ENCODE measurements around the gene ADAMTSL4.

ADAMTSL4 gene

DNA sequence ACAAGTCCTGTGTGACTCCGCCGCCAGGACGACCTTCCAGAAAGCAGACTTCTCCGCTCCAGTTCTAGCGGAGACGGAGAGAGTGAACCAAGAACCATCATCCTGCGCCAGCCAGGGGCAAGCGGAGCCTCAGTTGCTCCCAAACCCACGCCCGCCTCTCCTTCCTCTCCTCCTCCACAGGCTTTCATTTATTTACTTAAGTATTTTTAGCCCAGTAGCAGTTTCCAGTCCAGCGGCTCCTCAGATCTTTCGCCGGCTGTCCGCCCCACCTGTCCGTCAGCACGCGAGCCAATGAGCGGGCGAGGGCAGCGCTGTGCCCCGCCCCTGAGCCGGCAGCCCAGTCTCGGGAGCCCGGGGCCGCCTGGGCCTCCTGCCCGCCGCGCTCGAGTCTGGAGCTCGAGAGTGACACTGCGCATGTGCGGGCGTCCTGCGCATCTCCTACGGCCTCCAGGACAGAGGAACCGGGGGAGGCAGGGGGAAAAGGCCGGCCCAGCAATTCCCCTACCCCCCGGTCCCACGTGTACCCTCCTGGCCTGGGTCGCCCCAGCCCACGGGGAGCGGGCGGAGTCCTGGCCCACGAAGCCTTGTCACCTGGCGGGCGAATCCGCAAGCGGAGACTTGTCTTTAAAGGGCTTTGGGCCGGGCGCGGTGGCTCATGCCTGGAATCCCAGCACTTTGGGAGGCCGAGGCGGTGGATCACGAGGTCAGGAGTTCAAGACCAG is 33.7 kb upstream of the ADAMTSL4 start, which contains the start of gene FALEC:
Gene FALEC (plus strand): TSS at position 425 of the 722 bp plus-strand sequence.
- H3K36me3 ChIP-seq (ENCODE audit: control insufficient read depth, insufficient read depth, low read length) = no peaks in the 10 kb centered on the region; the same call in none of the 2 replicates
- peak within 1 kb of the TSS; percentile 68 for H3K4me3 ChIP-seq (replicated peaks; ENCODE audit: low read depth, low read length)
- TF ChIP-seq, protein P1, sequence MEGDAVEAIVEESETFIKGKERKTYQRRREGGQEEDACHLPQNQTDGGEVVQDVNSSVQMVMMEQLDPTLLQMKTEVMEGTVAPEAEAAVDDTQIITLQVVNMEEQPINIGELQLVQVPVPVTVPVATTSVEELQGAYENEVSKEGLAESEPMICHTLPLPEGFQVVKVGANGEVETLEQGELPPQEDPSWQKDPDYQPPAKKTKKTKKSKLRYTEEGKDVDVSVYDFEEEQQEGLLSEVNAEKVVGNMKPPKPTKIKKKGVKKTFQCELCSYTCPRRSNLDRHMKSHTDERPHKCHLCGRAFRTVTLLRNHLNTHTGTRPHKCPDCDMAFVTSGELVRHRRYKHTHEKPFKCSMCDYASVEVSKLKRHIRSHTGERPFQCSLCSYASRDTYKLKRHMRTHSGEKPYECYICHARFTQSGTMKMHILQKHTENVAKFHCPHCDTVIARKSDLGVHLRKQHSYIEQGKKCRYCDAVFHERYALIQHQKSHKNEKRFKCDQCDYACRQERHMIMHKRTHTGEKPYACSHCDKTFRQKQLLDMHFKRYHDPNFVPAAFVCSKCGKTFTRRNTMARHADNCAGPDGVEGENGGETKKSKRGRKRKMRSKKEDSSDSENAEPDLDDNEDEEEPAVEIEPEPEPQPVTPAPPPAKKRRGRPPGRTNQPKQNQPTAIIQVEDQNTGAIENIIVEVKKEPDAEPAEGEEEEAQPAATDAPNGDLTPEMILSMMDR (IDR thresholded peaks at IDR 0.05; ENCODE audit: insufficient read depth, low read length, poor library complexity, severe bottlenecking) = no peak
- H3K27me3 ChIP-seq (replicated peaks; ENCODE audit: control insufficient read depth, insufficient read depth, low read length) = no peaks in the 10 kb centered on the region
- peak; percentile 95 for DNase-seq (ENCODE audit: extremely low read depth, insufficient read length)

DNA sequence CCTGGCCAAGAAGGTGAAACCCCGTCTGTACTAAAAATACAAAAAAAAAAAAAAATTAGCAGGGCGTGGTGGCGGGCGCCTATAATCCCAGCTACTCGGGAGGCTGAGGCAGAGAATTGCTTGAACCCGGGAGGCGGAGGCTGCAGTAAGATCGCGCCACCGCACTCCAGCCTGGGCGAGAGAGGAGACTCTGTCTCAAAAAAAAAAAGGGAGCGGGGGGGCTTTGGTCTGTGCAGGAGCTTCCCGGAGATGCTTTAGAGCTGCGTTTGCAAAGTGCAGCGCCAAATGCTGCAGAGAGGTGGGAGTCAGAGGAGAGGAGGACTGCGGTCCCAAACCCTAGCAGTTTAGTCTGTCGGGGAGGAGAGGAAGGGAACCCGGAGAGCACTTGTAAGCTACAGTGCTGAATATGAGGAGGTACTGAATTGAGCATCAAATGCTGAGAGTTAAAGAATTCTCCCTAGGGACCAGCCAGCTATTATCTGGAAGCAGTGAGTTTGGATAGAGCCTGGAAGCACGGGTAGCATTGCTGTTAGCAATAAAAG is 33.1 kb upstream of the ADAMTSL4 start:
- Histone ChIP-seq H3K36me3 (ENCODE audit: control insufficient read depth, insufficient read depth, low read length) (no peaks in the 10 kb centered on the region; the same call in none of the 2 replicates), H3K27me3 (replicated peaks; ENCODE audit: control insufficient read depth, insufficient read depth, low read length) (no peaks in the 10 kb centered on the region), H3K4me3 (replicated peaks; ENCODE audit: low read depth, low read length) (peak overlapping the region; percentile 68)
- TF ChIP-seq, protein P1 (IDR thresholded peaks at IDR 0.05; ENCODE audit: insufficient read depth, low read length, poor library complexity, severe bottlenecking) = no peak
- DNase-seq (ENCODE audit: extremely low read depth, insufficient read length) = no peak

DNA sequence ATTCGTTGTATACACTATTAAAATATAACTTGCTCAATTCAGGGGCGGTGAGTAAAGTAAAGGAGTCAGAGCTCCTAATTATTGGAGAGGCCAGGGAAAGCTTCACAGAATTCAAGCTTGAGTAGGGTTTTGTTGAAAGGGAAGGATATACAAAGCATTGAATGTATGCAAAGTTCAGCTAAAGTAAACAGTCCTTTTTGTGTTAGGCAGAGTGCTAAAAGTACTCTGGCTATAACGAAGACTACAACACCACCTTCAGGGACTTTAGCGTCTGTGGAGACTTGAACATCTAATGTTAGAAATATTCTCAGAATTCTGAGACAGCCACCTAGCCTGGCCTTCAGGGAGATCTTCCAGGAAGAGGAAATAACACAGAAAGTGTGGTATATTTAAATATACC is 32.6 kb upstream of the ADAMTSL4 start:
- TF ChIP-seq, protein P1 (IDR thresholded peaks at IDR 0.05; ENCODE audit: insufficient read depth, low read length, poor library complexity, severe bottlenecking) = no peak
- Histone ChIP-seq H3K4me3 (replicated peaks; ENCODE audit: low read depth, low read length) (peak overlapping the region; percentile 68), H3K27me3 (replicated peaks; ENCODE audit: control insufficient read depth, insufficient read depth, low read length) (no peaks in the 10 kb centered on the region), H3K36me3 (ENCODE audit: control insufficient read depth, insufficient read depth, low read length) (no peaks in the 10 kb centered on the region; the same call in none of the 2 replicates)
- no peak for DNase-seq (ENCODE audit: extremely low read depth, insufficient read length)

DNA sequence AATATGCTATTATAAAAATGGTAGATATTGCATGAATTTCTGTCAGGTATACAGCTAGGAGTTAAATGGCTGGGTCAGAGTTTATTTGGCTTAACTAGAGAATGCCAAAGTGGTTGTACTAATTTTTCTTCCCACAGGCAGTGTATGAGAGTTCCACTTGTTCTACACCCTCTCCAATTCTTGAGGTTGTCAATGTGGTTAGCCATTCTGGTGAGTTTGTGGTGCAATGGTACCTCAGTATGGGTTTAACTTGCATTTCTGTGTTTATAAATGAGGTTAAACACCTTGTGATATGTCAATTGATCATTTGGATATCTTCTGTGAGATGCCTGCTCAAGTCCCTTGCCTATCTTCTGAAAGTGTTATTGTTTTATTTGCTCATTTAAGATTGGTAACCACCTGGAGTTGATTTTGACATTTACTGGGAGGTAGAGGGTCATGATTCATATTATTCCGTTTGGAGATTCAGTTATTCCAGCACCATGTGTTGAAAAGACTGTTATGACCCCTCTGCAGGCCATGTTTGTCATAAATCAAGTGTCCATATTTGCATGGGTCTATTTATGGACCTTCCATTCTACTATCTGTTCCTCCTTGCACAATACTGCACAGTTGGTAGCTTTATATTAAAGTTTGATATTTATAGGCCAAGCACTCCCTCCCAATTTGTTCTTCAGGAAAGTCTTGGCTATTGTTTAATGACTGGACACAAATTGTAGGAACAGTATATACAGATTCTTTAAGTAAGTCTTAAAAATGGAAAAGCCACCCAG is 27.8 kb upstream of the ADAMTSL4 start:
- TF ChIP-seq, protein P1 (IDR thresholded peaks at IDR 0.05; ENCODE audit: insufficient read depth, low read length, poor library complexity, severe bottlenecking) = no peak
- Histone ChIP-seq H3K27me3 (replicated peaks; ENCODE audit: control insufficient read depth, insufficient read depth, low read length) (no peaks in the 10 kb centered on the region), H3K4me3 (replicated peaks; ENCODE audit: low read depth, low read length) (no peak overlapping the region), H3K36me3 (ENCODE audit: control insufficient read depth, insufficient read depth, low read length) (no peaks in the 10 kb centered on the region)
- no peak for DNase-seq (ENCODE audit: extremely low read depth, insufficient read length)

DNA sequence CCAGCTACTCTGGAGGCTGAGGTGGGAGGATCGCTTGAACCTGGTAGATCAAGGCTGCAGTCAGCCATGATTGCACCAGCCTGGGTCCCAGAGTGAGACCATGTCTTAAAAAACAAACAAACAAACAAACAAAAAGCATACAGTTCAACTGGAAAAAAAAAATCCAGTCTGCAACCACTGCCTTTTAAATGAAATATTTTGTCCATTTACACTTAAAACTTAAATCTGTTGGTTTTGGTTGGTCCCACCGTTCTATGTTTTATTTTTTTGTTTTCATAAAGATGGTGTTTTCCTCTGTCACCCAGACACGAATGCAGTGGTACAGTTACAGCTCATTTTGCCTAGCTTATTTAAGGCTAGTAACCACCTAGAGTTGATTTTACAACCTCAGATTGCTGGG is 23.9 kb upstream of the ADAMTSL4 start:
- TF ChIP-seq, protein P1 (IDR thresholded peaks at IDR 0.05; ENCODE audit: insufficient read depth, low read length, poor library complexity, severe bottlenecking) = no peak
- Histone ChIP-seq H3K4me3 (replicated peaks; ENCODE audit: low read depth, low read length) (no peak overlapping the region), H3K27me3 (replicated peaks; ENCODE audit: control insufficient read depth, insufficient read depth, low read length) (no peaks in the 10 kb centered on the region), H3K36me3 (ENCODE audit: control insufficient read depth, insufficient read depth, low read length) (no peaks in the 10 kb centered on the region)
- DNase-seq (ENCODE audit: extremely low read depth, insufficient read length) = no peak

Measured in GM06990 (cell line).